Psoas muscle (tissue), 8 donors: ENCODE data around the gene HIGD2A. TPM values are rescaled to one million over a fixed set of nuclear protein-coding genes. Genes with fewer than 3 reads are reported as not detected.

Source experiments
- ATAC-seq, 4 donors: fragments of 200-7000 bp; cut with Tn5 transposase; one replicate each; pipeline ENCODE4 v1.9.1; 2020; ENCODE audit warnings: moderate library complexity in 3 of 4, mild to moderate bottlenecking in 2 of 4
- DNase-seq, 2 donors: peaks; one replicate each; pipeline ENCODE4 v3.0.0-alpha.2; 2020
- H3K27ac ChIP-seq: fragments of 200-600 bp; one replicate; pipeline ENCODE4 v1.8.0; 2022
- H3K27me3 ChIP-seq, 3 donors: fragments of 200-600 bp in 1 of 3; one replicate each; pipeline versions ENCODE4 v1.6.1 to v1.8.0; 2013 to 2022; ENCODE audit warnings: low read length in 2 of 3, mild to moderate bottlenecking in 2 of 3, moderate library complexity in 1 of 3; ENCODE audit not compliant: insufficient read depth in 3 of 3
- H3K36me3 ChIP-seq, 2 donors: fragments of 200-600 bp in 1 of 2; one replicate each; pipeline versions ENCODE4 v1.6.1 to v1.8.0; 2013 to 2022; ENCODE audit warnings: low read depth in 1 of 2, mild to moderate bottlenecking in 1 of 2, moderate library complexity in 1 of 2; ENCODE audit not compliant: insufficient read depth in 1 of 2
- H3K4me1 ChIP-seq: fragments of 200-600 bp; one replicate; pipeline ENCODE4 v1.8.0; 2022
- H3K4me3 ChIP-seq: fragments of 200-600 bp; one replicate; pipeline ENCODE4 v1.8.0; 2022; ENCODE audit warnings: mild to moderate bottlenecking
- H3K9me3 ChIP-seq: fragments of 200-600 bp; one replicate; pipeline ENCODE4 v1.8.0; 2022
- CTCF ChIP-seq: fragments of 200-600 bp; IDR thresholded peaks from one replicate; pipeline ENCODE4 v1.8.0; 2022; ENCODE audit warnings: antibody characterized with exemption
- WGBS, 3 donors: extraction: QIAGEN DNeasy Blood & Tissue Kit; methylation state at CpG; one replicate each; pipeline versions ENCODE4 v1.1.6 to v1.1.7; 2013; 5-methylcytosine and 5-hydroxymethylcytosine counted together
- intact Hi-C, 2 donors: fragments of 100-400 bp; cut with DNase I; formaldehyde crosslinking; loops; one replicate each; pipeline versions ENCODE4 v1.11.0 to v1.14.2; 2022
- polyA plus RNA-seq, 3 donors: library from polyadenylated mRNA; stranded (reverse); fragments of 200-250 nt; gene quantifications; one replicate each; pipeline ENCODE4 v1.2.3, GENCODE V29; 2013
- total RNA-seq, 4 donors: library from RNA; stranded (reverse); fragmentation: NEBNext Ultra II Directional in 2 of 4; extraction: Animal tissue kit (Norgen Biotek cat#: 25700) in 2 of 4; gene quantifications; one replicate each; pipeline versions ENCODE4 v1.2.1 to v1.2.4, GENCODE V29; 2021 to 2023
- donor health status: healthy with polysubstance abuse.
- donor health status: DM: no; HTN: no; CAD: no; lungs with moderate emphysema.
- donor health status: Bipolar disorder and iron deficiency.
- donor health status: healthy.
- donor health status: DM: yes; HTN: yes; CAD: no.
- donor health status: DM: no; HTN: no; CAD: no.
- donor health status: DM: no; HTN: no; CAD: no.
- donor health status: DM: yes; HTN: yes; CAD: no.

HIGD2A gene
- total and polyA plus RNA-seq, 7 donors: 181 to 429 (median 215) TPM

- Histone ChIP-seq H3K4me1 (no peaks in the 10 kb centered on the region), H3K9me3 (no peaks in the 10 kb centered on the region), H3K36me3 (peaks cover 4 to 76% of the 10 kb centered on the region in 2 donors), H3K27ac (no peak overlapping the region), H3K4me3 (no peak overlapping the region), H3K27me3 (no peaks in the 10 kb centered on the region)
- intact Hi-C loops: no loop called here
- TF ChIP-seq CTCF: no peak
- WGBS, 3 donors: 70 to 85% (median 77%) methylated on average over 17 of the region's 17 CpGs
- DNase-seq (no peak), ATAC-seq (no peak)
Measured at GRCh38 chr5:176400382-176401156, 12.0 kb downstream of the HIGD2A start.

GRCh38 chr5:176401281-176402205, 13.0 kb downstream of the HIGD2A start:
- no peaks in the 10 kb centered on the region for H3K4me1 ChIP-seq
- 78 to 86% (median 81%) methylated on average over 22 of the region's 22 CpGs for WGBS, 3 donors
- ATAC-seq (no peak), DNase-seq (no peak)
- intact Hi-C loops: no loop called here
- no peak overlapping the region for H3K27ac ChIP-seq
- peaks cover 4 to 76% of the 10 kb centered on the region in 2 donors for H3K36me3 ChIP-seq
- TF ChIP-seq CTCF: no peak
- H3K27me3 ChIP-seq: no peaks in the 10 kb centered on the region
- H3K4me3 ChIP-seq: no peak overlapping the region
- no peaks in the 10 kb centered on the region for H3K9me3 ChIP-seq

- WGBS, 3 donors: 81 to 84% (median 83%) methylated on average over 20 of the region's 20 CpGs
- H3K36me3 ChIP-seq: peaks cover 0 to 90% of the 10 kb centered on the region in 2 donors
- intact Hi-C loops: no loop called here
- H3K9me3 ChIP-seq: no peaks in the 10 kb centered on the region
- peak in 1 of 4 donors; percentile 26 for ATAC-seq
- H3K27ac ChIP-seq: no peak overlapping the region
- H3K4me1 ChIP-seq: peaks cover 11% of the 10 kb centered on the region
- no peaks in the 10 kb centered on the region for H3K27me3 ChIP-seq
- no peak for TF ChIP-seq CTCF
- no peak overlapping the region for H3K4me3 ChIP-seq
- DNase-seq: no peak
Measured at GRCh38 chr5:176405656-176406435, 17.3 kb downstream of the HIGD2A start.

- no peak overlapping the region for H3K4me3 ChIP-seq
- no peak for DNase-seq
- H3K36me3 ChIP-seq: peaks cover 0 to 85% of the 10 kb centered on the region in 2 donors
- no peak overlapping the region for H3K27ac ChIP-seq
- no peak for ATAC-seq
- no peaks in the 10 kb centered on the region for H3K9me3 ChIP-seq
- H3K27me3 ChIP-seq: no peaks in the 10 kb centered on the region
- TF ChIP-seq CTCF: no peak
- H3K4me1 ChIP-seq: peaks cover 17% of the 10 kb centered on the region
- WGBS, 3 donors: 75 to 92% (median 80%) methylated on average over 9 of the region's 9 CpGs
- intact Hi-C loops: no loop called here
Measured at GRCh38 chr5:176406436-176407052, 18.0 kb downstream of the HIGD2A start.
